Kidney (tissue), 14 donors: ENCODE results near the gene HAGH. TPM values are rescaled to one million over a fixed set of nuclear protein-coding genes. Genes with fewer than 3 reads are reported as not detected.

Experiments used
- DNase-seq, 5 donors: peaks; one replicate each; pipeline ENCODE4 v3.0.0-alpha.2; 2013 to 2020
- FAIRE-seq: peaks from 2 replicates; lab custom pipeline; 2012; peaks lifted over from hg19 to GRCh38; lab: Jason Lieb, UNC
- H3K27ac ChIP-seq, 2 donors: one replicate each; pipeline ENCODE4 v1.7.0; 2013; ENCODE audit warnings: low read depth in 2 of 2, low read length in 2 of 2, inconsistent platforms in 1 of 2
- H3K27me3 ChIP-seq: one replicate; pipeline ENCODE4 v1.7.1; 2013; ENCODE audit warnings: low read length, inconsistent platforms; ENCODE audit not compliant: control insufficient read depth, insufficient read depth
- H3K36me3 ChIP-seq, 3 donors: one replicate each; pipeline versions ENCODE4 v1.7.0 to v1.7.1; 2013; ENCODE audit warnings: low read length in 3 of 3, control low read depth in 1 of 3, inconsistent platforms in 1 of 3; ENCODE audit not compliant: insufficient read depth in 3 of 3, control insufficient read depth in 2 of 3
- H3K4me1 ChIP-seq, 3 donors: one replicate each; pipeline versions ENCODE4 v1.7.0 to v1.7.1; 2013; ENCODE audit warnings: low read length in 3 of 3, inconsistent platforms in 1 of 3, low read depth in 1 of 3; ENCODE audit not compliant: control insufficient read depth in 2 of 3, insufficient read depth in 2 of 3
- H3K4me3 ChIP-seq, 3 donors: one replicate each; pipeline versions ENCODE4 v1.7.0 to v1.8.1; 2013; ENCODE audit warnings: low read length in 3 of 3, control low read depth in 1 of 3, inconsistent platforms in 1 of 3
- H3K9ac ChIP-seq, 3 donors: one replicate each; pipeline versions ENCODE4 v1.7.0 to v1.7.1; 2013; ENCODE audit warnings: low read length in 3 of 3, control low read depth in 1 of 3, inconsistent platforms in 1 of 3
- H3K9me3 ChIP-seq, 3 donors: one replicate each; pipeline versions ENCODE4 v1.7.0 to v1.7.1; 2013; ENCODE audit warnings: low read length in 3 of 3, control low read depth in 1 of 3, inconsistent platforms in 1 of 3; ENCODE audit not compliant: control insufficient read depth in 2 of 3, insufficient read depth in 1 of 3
- CTCF ChIP-seq: IDR thresholded peaks from 3 replicates; pipeline ENCODE4 v1.5.1; 2012; ENCODE audit warnings: mild to moderate bottlenecking, moderate library complexity, borderline replicate concordance; ENCODE audit not compliant: insufficient read depth; ENCODE audit errors: extremely low read depth
- intact Hi-C: fragments of 100-400 bp; cut with DNase I; formaldehyde crosslinking; loops from one replicate; pipeline ENCODE4 v1.11.1; 2022
- polyA plus RNA-seq: library from polyadenylated mRNA; stranded (reverse); fragments of 350-450 nt; fragmentation: Illumina TruSeq; extraction: RNeasy Lipid Tissue Mini Kit (QIAGEN cat#74804); gene quantifications from one replicate; pipeline ENCODE4 v1.2.3, GENCODE V29; 2014; ENCODE audit warnings: low read depth, low replicate concordance; ENCODE audit not compliant: insufficient read depth
- total RNA-seq: library from RNA; stranded (reverse); fragmentation: NEBNext Ultra II Directional; extraction: Animal tissue kit (Norgen Biotek cat#: 25700); gene quantifications from one replicate; pipeline ENCODE4 v1.2.1, GENCODE V29; 2021
- donor health status: control.
- donor health status: control.
- donor health status: control.
- donor health status: control.
- donor health status: control.
- donor health status: DM: yes; HTN: yes; CAD: no.
- donor health status: Normal renal cell carcinoma (clear cell type).

Gene HAGH
- total and polyA plus RNA-seq, 2 donors from 2014 or later = 48.1 to 258 TPM

DNA sequence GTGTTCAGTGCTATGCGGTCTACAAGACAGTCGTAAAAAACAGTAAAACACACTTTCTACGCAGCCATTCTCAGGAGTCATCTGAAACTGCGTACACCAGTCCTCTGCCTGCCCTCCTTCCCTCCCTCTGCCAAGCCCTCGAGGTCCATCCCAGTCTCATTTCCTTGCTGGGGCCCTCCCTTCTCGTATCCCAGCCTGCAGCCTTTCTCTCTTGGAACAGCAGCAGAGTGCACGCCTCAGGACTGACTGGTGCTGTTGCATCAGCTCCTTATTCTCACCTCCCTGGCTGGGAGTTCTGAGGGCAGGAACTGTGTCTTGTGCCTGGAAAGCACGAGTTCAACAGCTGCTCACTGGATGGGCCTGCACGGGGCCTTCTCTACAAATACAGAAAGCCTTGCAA, 12.9 kb upstream of the HAGH start:
- peaks cover 0 to 2% (median 0%) of the 10 kb centered on the region in 3 donors for H3K36me3 ChIP-seq
- intact Hi-C loops = no loop called here
- no peak overlapping the region for H3K27ac ChIP-seq
- H3K9ac ChIP-seq = no peak overlapping the region
- no peak overlapping the region for H3K4me3 ChIP-seq
- H3K9me3 ChIP-seq = no peaks in the 10 kb centered on the region
- no peak for TF ChIP-seq CTCF
- no peaks in the 10 kb centered on the region for H3K4me1 ChIP-seq
- DNase-seq = no peak
- no peak for FAIRE-seq
- H3K27me3 ChIP-seq = no peaks in the 10 kb centered on the region

GRCh38 chr16:1834096-1834495, 7.5 kb upstream of the HAGH start:
- no peak for DNase-seq

GRCh38 chr16:1832838-1833454, 6.3 kb upstream of the HAGH start:
- H3K9ac ChIP-seq = no peak overlapping the region
- H3K4me1 ChIP-seq = peaks cover 0 to 14% (median 3%) of the 10 kb centered on the region in 3 donors
- no peak for TF ChIP-seq CTCF
- DNase-seq (no peak), FAIRE-seq (no peak)
- intact Hi-C loops = no loop called here
- no peak overlapping the region for H3K27ac ChIP-seq
- H3K4me3 ChIP-seq = peak overlapping the region in 1 of 3 donors; percentile 9
- no peaks in the 10 kb centered on the region for H3K9me3 ChIP-seq
- peaks cover 0 to 2% (median 0%) of the 10 kb centered on the region in 3 donors for H3K36me3 ChIP-seq
- no peaks in the 10 kb centered on the region for H3K27me3 ChIP-seq

More at GRCh38 chr16:1834096-1834495, 7.5 kb upstream of the HAGH start:
- Histone ChIP-seq H3K27ac (no peak overlapping the region), H3K9ac (no peak overlapping the region), H3K4me1 (peaks cover 0 to 11% (median 0%) of the 10 kb centered on the region in 3 donors), H3K4me3 (no peak overlapping the region), H3K36me3 (peaks cover 0 to 2% (median 0%) of the 10 kb centered on the region in 3 donors), H3K9me3 (no peaks in the 10 kb centered on the region), H3K27me3 (no peaks in the 10 kb centered on the region)
- TF ChIP-seq CTCF = no peak
- intact Hi-C loops = no loop called here
- no peak for FAIRE-seq
